Measurements from ENCODE around the gene ABCA1.

Gene ABCA1

GRCh38 chr9:104841601-104842141 lies 86.3 kb downstream of the ABCA1 start:
- peak in 3 of 4 experiments; percentile 28 to 48 (median 40) for DNase-seq

GRCh38 chr9:104838958-104839357 lies 89.0 kb downstream of the ABCA1 start:
- DNase-seq: no peak

- DNase-seq: no peak
Observed at GRCh38 chr9:104836767-104837166, 91.2 kb downstream of the ABCA1 start.

- peak in 3 of 4 experiments; percentile 35 to 46 (median 35) for DNase-seq
Observed at GRCh38 chr9:104836235-104836634, 91.7 kb downstream of the ABCA1 start.

- DNase-seq: peak; percentile 87 to 96 (median 92)
Observed at GRCh38 chr9:104835161-104835560, 92.8 kb downstream of the ABCA1 start.

GRCh38 chr9:104833696-104834095 lies 94.3 kb downstream of the ABCA1 start:
- DNase-seq: peak in 3 of 4 experiments; percentile 16 to 52 (median 44)

- DNase-seq: peak in 1 of 4 experiments; percentile 31
Observed at GRCh38 chr9:104831681-104832080, 96.3 kb downstream of the ABCA1 start.

- DNase-seq: no peak
Observed at GRCh38 chr9:104826911-104827310, 101.0 kb downstream of the ABCA1 start.

- DNase-seq: no peak
Observed at GRCh38 chr9:104826079-104826775, 101.7 kb downstream of the ABCA1 start.

GRCh38 chr9:104820336-104820735 lies 107.6 kb downstream of the ABCA1 start:
- DNase-seq: no peak

GRCh38 chr9:104819033-104819432 lies 108.9 kb downstream of the ABCA1 start:
- DNase-seq: no peak

- no peak for DNase-seq
Observed at GRCh38 chr9:104817437-104817836, 110.5 kb downstream of the ABCA1 start.

GRCh38 chr9:104815851-104816565 lies 111.9 kb downstream of the ABCA1 start:
- DNase-seq: no peak

- no peak for DNase-seq
Observed at GRCh38 chr9:104810421-104811339, 117.3 kb downstream of the ABCA1 start.

- peak in 2 of 4 experiments; percentile 19 to 36 for DNase-seq
Observed at GRCh38 chr9:104808035-104808614, 119.8 kb downstream of the ABCA1 start.

GRCh38 chr9:104805441-104805840 lies 122.5 kb downstream of the ABCA1 start:
- no peak for DNase-seq

- no peak for DNase-seq
Observed at GRCh38 chr9:104802906-104803305, 125.0 kb downstream of the ABCA1 start.

GRCh38 chr9:104802110-104802509 lies 125.8 kb downstream of the ABCA1 start:
- DNase-seq: no peak

- DNase-seq: no peak
Observed at GRCh38 chr9:104800068-104800785, 127.7 kb downstream of the ABCA1 start.

- no peak for DNase-seq
Observed at GRCh38 chr9:104798209-104798995, 129.6 kb downstream of the ABCA1 start.

- DNase-seq: no peak
Observed at GRCh38 chr9:104795857-104796256, 132.1 kb downstream of the ABCA1 start.

Data from suppressor macrophage (primary cell).